Activated CD4-positive, CD25-positive, alpha-beta regulatory T cell (primary cell): Measurements from ENCODE around the gene UMPS.

Experiments used
- DNase-seq, 4 experiments: peaks; one replicate each; lab custom pipeline; 2025; lab: John Stamatoyannopoulos, UW

UMPS gene

DNA sequence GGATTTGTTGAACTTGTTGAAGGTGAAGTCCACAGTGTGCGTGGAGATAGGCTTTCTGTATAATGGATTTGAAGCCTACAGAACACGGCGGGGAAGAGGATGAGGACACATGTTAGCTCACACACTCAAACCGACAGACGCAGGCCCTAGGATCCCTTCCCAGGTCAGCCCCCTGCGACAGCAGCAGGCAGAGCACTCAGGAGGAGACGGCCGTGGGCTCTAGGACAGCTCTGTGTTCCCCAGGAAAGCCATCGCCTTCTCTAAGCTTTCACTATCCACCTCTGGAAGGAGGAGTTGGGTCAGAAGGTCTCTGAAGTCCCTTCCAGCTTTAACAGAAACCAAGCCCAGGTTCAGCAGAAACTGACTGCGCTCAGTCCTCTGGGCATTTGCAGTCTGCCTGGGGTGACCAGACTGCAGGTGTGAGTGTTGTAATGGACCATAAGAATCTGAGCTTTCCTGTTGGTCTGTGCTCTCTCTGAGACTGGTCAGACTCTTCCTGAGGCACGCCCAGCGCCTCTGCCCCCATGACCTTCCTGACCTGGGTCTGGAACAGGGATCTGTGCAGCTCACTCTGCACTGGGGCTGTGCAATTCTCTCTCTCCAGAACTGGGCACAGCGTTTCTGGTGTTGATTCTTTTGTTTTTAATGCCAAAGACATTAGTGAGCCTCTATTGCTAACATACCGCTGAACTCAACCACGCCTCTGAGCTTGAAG lies 33.5 kb downstream of the UMPS start:
- DNase-seq, result no peak

- DNase-seq, result no peak
Observed at GRCh38 chr3:124764746-124765145, 34.5 kb downstream of the UMPS start.

GRCh38 chr3:124765197-124765840 lies 35.1 kb downstream of the UMPS start:
- DNase-seq, result no peak

- DNase-seq, result no peak
Observed at GRCh38 chr3:124766113-124767095, 36.2 kb downstream of the UMPS start.

- DNase-seq, result no peak
Observed at GRCh38 chr3:124767264-124767663, 37.0 kb downstream of the UMPS start.

GRCh38 chr3:124767691-124768090 lies 37.4 kb downstream of the UMPS start:
- no peak for DNase-seq

GRCh38 chr3:124768812-124769211 lies 38.6 kb downstream of the UMPS start:
- no peak for DNase-seq

- no peak for DNase-seq
Observed at GRCh38 chr3:124769462-124769861, 39.2 kb downstream of the UMPS start.

DNA sequence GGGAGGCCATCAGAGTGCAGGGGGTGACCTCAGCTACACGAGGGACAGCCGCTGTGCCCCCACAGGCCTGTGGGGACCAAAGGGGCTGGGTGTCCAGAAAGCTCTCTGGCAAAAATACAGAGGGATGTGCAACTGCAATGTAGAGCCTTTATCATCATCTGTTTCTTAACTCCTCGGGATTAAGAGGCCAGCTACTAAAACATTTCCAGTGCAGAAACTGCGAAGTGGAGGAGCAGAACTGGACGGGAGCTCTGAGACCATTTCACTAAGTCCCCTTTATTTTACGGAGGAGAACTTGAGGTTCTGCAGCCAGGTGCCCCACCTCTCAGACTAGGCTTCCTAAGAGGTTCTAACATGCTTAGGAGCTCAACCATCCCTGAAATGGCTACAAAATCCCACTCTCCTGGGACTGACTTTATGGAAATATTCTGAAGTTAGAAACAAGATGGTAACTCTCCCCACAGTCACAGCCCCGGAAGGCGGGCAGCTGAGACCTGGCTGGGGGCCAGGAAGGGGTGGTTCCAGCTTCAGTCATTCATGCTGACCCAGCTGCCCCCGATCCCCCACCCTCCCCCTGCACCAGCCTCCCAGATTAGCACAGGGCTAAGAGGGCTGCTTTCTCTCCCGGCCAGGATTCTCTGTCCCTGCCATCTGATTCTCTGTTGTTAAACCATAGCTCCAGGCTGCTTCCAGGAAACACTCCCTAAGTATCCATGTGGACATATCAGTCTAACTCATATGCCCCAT lies 40.3 kb downstream of the UMPS start:
- DNase-seq, result no peak

GRCh38 chr3:124771083-124771445 lies 40.8 kb downstream of the UMPS start:
- DNase-seq, result no peak

DNA sequence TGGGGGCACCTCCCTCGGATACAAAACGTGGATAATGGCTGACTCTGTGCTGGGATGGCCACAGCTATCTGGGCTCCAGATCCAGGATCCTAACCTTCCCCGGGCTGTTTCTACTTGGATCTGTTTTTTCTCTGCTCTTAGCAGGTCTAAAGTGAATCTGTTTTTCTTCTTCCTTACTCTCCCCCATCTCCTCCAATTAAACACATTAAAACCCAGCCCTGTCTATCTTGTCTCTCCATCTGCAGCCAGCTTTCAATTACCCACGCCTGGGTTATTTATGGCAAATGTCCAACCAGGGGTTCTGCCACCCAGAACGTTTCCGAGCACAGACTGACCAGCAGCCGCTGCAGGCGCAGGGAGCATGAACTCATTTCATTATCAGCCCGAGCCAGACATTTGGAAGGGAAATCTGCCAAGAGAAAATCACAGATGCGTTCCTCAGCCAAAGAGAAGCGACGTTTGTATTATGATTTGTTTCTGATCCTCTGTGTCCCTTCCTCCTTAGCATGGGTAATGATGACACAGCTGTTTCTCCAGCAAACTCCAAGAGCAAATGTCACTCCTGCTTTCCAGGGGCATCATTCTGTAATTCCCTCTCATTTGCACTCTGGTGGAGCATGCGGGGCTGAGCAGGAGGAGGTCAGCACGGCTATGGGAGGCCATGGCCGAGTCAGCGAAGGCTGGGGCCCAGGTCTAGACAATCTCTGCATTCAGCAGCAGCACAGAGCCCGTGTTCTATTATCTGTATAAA lies 42.0 kb downstream of the UMPS start:
- DNase-seq, result no peak

GRCh38 chr3:124773351-124774326 lies 43.4 kb downstream of the UMPS start:
- DNase-seq, result no peak

DNA sequence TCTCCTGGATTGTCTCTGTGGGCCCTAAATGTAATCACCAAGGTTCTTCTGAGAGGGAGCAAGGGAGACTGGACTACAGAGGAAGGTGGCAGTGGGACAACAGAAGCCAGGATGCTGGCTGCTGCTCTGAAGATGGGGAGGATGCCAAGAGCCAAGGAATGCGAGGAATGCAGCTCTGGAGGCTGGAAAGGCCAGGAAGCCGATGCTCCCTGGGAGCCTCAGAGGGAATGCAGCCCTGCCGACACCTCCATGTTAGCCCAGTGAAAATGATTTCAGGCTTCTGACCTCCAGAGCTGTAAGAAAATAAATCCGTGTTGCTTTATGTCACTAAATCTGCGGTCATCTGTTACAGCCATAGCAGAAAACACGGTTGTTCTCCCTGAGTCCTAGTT lies 44.1 kb downstream of the UMPS start:
- no peak for DNase-seq

DNA sequence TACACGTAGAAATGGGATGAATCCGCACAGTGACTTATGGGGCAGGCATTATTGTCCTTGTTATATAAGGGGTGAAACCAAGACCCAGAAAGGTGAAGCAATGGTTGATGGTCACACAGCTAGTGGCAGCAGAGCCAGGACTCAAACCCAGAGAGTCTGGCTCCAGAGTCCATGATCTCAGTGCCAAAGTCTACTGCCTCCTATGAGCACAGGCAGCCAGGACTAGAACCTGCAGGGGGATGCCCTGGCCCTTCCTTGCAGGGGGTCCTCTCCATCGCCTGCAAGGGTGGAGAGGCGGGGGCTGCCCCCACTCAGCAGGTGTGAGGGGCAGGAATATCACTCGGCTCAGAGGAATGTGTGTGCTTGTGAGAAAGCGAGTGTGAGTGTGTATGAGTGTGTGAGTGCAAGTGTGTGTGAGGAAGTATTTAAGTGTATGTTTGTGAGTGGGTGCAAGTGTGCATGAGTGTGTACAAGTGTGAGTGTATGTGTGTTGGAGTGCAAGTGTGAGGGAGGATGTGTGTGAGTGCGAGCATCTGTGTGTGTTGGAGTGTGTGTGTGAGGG lies 44.7 kb downstream of the UMPS start:
- no peak for DNase-seq

DNA sequence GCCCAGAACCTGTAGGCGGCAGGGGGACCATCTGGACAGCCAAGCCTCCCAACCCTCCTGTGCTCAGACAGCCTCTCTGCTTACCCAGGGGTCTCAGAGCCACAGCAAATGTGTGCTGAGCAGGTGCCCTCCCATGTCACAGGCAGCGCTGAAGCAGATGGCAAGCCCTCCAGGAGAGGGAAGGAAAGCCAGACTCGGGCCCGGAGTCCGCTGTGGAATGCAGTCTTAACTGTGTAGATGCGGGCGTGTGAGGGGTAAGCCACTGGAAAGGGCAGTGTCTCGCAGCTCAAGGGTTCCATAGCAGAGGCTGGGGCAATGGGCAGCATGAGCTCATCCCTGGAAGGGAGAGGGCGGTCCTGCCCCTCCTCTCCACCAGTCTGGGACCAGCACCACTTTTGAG lies 45.6 kb downstream of the UMPS start:
- DNase-seq, result no peak

GRCh38 chr3:124776856-124777255 lies 46.6 kb downstream of the UMPS start:
- DNase-seq, result no peak

DNA sequence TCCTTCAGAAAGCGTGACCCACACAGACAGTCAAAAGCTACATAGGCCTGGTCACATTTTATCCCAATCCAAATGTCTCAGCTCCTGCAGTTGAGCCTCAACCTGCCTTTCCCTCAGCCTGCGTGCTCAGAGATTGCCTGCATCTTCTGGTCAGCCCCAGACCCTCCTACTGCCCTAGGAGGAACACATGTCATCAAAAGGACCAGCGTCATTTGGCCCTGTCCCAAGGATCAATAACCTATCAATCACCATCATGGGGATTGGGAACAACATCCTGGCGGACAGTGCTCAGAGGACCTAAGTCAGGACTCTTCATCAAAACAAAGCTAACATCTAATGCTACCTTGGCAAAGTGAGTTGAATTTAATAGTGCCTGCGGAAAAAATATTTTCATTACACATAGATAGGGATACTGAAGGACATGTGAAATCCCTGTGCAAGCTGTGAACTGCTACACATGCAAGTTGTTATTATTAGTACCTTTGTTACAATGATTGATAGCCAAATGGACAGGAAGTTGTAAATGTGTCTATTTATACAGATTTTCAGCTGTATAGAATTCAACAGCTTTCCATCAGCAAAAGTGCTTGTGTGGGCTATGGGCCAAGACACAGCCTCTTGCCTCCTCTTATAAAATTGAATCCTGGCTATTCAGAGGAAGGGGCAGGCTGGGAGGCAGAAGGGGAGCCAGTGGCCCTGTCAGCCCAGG lies 47.7 kb downstream of the UMPS start:
- no peak for DNase-seq

DNA sequence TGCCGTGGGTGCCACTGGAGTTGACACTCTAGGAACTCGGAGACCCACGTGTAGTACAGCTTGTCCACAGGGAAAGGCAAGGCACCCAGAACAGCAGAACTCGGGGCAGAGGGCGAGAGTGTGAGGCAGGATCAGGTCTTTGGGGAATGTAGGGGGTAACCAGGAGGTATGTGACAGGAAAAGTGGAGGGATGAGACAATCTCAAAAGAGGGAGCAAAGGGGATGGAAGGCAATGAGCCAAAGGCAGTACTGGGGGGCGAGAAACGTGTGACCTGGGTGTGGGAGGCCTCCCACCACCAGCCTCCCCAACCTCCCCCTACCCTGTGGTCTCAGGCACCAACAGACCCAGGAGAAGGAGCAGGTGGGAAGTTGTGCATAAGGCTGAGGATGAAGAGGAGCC lies 48.9 kb downstream of the UMPS start:
- no peak for DNase-seq

DNA sequence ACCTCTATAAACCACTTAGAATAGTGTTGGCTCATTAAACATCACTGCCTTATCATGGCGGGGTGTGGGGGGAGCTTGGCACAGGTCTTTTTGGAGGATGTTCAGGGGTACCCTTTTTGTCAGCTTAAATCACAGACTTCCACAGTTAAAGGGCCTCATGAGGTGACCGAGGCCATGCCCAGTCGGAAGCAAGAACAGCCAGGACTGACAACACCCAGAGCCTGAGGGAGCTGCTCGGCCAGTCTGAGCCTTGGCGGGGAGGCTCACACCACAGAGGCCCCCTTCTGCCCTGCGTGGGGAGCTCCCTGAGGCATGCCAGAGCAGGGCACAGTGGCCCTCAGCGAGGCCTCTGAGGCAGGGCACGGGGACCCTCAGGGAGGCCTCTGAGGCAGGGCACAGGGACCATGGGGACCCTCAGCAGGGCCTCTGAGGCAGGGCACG lies 49.5 kb downstream of the UMPS start:
- no peak for DNase-seq
